HG02798 (cell line): ENCODE results near the gene CCBE1.
"Not testable (repeated sequence)": the region's sequence is repeated elsewhere in the genome, so short reads cannot be mapped to it uniquely, and the experiment has no call there.

Experiments
- ATAC-seq: cut with Tn5 transposase; IDR thresholded peaks from one replicate; pipeline ENCODE4 v1.9.1; 2021; ENCODE audit warnings: mild to moderate bottlenecking; ENCODE audit not compliant: unreplicated experiment, poor library complexity

Gene CCBE1

GRCh38 chr18:59551902-59552635, 145.2 kb downstream of the CCBE1 start:
- no peak for ATAC-seq

GRCh38 chr18:59550174-59550516, 147.1 kb downstream of the CCBE1 start:
- no peak for ATAC-seq

DNA sequence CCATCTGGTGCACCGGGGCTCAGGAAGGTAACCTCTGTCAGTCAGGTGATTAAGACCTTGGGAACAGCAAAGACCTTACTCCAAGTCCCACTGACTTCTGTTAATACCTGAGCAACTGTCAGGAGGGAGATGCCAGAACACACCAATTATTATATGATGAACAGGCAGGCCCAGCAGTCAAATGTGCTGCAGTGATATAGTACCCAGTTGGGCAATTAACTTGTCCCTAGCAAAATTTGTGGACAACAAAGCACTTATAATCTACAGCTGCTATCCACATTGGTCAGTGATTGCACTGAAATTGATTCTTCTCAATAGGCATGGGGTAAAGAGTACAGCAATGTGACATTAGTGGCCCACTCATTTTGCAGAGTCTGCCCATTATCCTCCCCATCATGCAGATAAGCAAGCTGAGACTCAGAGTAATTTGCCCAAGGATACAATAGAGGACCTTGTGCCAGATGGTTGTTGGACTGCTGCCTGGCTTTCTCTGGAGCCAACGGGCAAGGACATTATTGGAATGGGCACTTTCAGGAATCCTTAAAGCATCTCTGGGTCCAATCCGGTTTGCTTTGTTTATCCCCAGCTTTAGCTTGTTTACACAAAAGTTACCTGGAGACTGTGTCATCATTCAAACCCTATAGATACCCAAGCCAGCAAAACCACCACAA, 147.6 kb downstream of the CCBE1 start:
- ATAC-seq, result no peak

- no peak for ATAC-seq
Measured at GRCh38 chr18:59547581-59548182, 149.5 kb downstream of the CCBE1 start.

- no peak for ATAC-seq
Measured at GRCh38 chr18:59546188-59546587, 151.0 kb downstream of the CCBE1 start.

GRCh38 chr18:59540780-59541179, 156.4 kb downstream of the CCBE1 start:
- no peak for ATAC-seq

DNA sequence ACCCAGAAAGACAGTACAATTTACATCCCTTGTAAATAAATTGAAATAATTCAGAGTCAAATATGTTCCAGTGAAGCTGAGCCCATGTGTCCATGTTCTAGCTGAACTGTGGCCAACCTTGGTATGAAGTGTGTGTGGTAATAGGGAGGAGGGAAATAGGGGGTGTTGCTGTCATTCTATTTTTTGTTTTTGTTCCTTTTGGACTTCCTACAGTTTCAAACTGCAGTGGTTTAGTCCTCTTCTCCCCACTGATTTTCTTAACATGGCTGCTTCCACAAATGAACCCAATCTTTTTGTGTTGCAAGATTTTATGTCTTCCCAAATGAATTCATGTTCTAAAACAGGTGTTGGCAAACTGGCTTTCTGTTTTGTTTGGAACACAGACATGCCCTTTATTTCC, 156.9 kb downstream of the CCBE1 start:
- ATAC-seq, result no peak

DNA sequence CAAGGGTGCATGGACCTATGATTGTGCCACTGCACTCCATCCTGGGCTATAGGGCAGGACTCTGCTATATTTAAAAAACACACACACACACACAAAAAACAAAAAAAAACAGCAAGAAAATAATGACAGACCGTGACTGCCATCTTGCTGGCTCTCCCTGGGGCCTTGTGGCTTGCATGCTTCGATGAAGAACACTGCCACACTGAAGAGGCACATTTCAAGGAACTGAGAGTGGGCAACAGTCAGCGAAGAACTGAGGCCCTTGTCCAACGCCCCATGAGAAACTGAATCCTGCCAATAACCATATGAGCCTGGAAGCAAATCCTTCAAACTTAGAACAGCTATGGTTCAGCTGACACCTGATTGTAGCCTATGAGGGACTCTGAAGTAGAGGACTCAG, 158.1 kb downstream of the CCBE1 start:
- ATAC-seq, result no peak

DNA sequence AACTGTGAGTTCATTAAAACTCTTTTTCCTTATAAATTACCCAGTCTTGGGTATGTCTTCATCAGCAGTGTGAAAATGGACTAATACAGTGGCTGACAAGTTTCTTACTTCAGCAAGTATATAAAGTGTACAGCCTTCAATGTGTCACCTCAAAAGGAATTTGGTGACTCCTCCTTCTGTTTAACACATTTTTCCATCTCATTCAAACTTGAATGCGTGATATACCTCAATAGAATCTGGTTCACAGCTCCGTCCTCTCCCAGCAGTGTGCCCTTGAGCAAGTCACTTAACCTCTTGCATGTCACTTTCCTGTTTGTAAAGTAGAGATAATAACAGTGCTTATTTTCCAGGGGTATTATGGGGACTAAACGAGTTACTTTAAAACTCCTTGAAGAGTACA, 159.6 kb downstream of the CCBE1 start:
- no peak for ATAC-seq

DNA sequence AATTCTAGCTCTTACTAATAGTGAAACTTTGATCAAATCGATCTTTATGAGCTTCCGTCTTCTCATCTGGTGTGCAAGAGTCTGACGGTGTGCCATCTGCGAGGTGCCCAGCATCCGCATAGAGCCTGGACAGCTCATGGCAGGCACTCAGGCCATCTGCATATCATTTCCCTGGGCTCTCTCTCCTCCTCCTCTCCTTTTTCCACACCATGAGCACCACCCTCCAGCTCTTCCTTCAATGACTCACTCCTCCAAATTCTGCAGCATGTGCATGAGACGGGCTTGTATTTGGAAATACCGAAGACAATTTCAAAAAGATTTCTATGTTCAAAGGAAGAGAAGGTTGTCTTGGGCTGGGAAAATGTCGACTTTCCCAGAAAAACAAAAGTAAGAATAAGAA, 161.1 kb downstream of the CCBE1 start:
- no peak for ATAC-seq

DNA sequence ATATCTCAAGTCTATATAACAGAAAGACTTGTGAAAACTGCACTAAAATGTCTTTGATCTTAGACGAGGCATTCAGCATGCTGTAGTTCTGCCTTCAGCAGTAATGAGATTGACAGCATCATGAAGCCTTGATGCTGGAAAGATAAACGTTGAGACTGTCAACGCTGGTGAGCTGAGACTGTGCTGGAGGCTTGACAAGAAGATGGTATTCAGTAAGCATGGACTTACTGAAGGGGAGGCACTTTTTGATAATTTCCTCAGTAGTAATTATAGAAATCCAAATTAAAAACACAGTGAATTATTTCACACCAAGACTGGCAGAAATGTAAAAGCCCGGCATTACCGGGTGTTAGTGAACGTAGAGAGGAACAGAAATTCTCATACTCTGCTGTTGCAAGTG, 162.2 kb downstream of the CCBE1 start:
- ATAC-seq, result no peak

DNA sequence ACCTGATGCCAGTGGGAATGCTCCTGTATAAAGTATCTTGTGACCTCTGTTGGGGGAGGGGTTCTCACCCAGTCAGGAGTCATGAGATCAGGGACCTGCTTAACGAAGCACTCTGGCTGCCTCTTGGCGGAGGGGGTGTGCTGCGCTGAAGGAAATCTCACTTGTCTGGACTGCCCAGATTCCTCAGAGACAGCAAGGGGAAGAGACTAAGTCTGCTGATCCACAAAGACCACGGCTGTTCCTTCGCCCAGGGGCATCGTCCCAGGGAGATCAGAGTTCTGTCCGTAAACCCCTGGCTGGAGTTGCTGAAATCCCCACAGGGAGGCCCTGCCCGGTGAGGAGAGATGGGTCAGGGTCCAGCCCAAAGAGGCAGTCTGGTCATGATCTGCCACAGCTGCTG, 168.4 kb downstream of the CCBE1 start:
- no peak for ATAC-seq

- no peak for ATAC-seq
Measured at GRCh38 chr18:59520562-59521355, 176.5 kb downstream of the CCBE1 start.

DNA sequence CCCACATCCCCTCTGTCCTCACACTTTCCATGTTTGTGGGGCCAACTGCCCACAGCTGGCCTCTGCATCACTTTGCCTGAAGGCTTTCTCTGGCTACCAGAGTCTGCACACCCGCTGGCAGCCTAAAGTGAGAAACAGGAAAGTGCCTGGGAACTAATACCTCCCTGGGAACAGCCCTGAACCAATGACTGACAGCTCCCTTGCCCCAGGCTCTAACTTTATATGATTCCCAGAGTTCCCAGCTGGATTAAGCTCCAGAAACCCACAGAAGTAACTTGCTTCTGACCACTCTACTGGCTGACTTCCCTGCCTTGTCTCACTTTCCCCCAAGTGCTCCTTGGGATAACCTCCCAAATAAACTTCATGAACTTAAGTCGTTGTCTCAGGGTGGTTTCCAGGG, 178.5 kb downstream of the CCBE1 start:
- ATAC-seq, result no peak

- ATAC-seq, result no peak
Measured at GRCh38 chr18:59517446-59518165, 179.6 kb downstream of the CCBE1 start.

GRCh38 chr18:59516356-59517155, 180.7 kb downstream of the CCBE1 start:
- ATAC-seq, result no peak

- ATAC-seq, result not testable (repeated sequence)
Measured at GRCh38 chr18:59515956-59516355, 181.3 kb downstream of the CCBE1 start.

DNA sequence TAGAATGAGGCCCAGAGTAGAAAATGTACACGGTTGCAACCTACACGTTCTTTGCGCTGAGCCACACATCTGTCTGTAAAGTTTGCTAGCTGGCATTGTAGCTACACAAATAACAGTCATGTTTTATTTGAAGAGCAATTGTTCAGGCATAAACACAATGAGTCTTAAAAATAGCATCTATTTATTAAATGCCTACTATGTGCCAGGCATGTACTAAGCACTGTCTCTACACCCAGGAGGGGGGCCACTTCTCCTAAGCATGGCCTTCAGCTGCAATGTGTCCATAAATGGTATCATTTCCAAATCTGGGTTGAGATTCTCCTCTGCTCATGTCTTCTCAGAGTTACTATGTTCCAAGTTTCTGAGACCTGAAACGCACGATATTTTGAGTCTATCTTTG, 182.1 kb downstream of the CCBE1 start:
- ATAC-seq, result no peak

GRCh38 chr18:59514203-59514602, 183.0 kb downstream of the CCBE1 start:
- ATAC-seq, result no peak
